Fibroblast of skin of back (primary cell): ENCODE data around the gene KCNA5. TPM values are rescaled to one million over a fixed set of nuclear protein-coding genes. Genes with fewer than 3 reads are reported as not detected.

Experiments used
- DNase-seq: peaks from one replicate; pipeline ENCODE4 v3.0.0-alpha.2; 2013
- polyA plus RNA-seq, 2 experiments: library from polyadenylated mRNA; unstranded; fragments of 120-200 nt; gene quantifications; one replicate each; pipeline ENCODE4 v1.2.1, GENCODE V29; 2013; ENCODE audit not compliant: insufficient read length in 2 of 2

Gene KCNA5
- polyA plus RNA-seq (2013, experiment 1 of 2; ENCODE audit: insufficient read length), result 0.14 TPM
- polyA plus RNA-seq (2013, experiment 2 of 2; ENCODE audit: insufficient read length), result 0.29 TPM

DNA sequence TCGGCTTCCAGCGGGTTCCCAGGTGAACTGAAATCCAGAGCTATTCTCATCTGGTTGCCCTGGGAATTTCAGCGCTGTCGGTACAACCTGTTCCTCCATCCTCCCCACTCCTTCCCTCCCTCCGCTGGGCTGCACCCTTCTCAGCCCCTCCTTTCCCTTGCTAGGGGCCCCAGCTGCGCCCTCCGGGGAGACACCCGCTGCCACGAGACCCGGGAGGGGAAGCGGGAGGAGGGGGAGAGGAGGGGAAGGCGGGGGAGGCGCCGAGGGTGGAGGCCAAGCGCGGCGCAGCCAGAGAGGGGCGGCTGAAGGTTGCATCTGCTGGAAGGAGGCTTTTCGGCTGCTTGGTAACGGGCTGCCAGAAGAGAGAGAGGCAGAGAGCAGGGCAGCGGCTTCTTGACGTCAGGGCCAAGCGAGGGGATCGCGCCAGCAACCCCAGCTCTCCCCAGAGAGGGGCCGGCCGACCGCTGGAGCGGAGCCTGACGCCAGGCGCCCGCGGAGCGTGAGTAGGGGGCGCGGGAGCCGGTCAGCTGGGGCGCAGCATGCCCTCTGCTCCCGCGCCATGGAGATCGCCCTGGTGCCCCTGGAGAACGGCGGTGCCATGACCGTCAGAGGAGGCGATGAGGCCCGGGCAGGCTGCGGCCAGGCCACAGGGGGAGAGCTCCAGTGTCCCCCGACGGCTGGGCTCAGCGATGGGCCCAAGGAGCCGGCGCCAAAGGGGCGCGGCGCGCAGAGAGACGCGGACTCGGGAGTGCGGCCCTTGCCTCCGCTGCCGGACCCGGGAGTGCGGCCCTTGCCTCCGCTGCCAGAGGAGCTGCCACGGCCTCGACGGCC lies at the start of gene KCNA5:
TSS of gene KCNA5 (plus strand) at position 291 of the 831 bp plus-strand sequence. CDS start at position 560, 269 bp downstream.
- no peak for DNase-seq

DNA sequence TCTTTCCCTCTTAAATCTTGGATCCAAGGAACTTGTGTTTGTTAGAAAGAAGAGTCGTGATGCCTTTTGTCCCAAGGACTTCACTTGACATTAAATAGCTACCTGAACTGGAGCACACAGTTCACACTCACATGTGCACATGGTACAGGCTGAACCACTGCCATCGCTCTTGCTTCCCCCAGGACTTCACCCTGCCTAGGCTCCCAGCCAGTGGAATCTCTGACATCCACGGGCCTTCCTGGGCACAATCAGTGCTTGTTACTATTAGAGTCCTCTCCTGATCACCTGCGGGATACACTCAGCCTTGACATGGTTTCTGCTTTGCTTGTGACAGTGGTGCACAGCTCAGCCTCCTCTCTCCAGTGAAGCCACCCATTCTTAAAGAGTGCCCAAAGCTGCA lies 49.1 kb upstream of the KCNA5 start:
- no peak for DNase-seq

DNA sequence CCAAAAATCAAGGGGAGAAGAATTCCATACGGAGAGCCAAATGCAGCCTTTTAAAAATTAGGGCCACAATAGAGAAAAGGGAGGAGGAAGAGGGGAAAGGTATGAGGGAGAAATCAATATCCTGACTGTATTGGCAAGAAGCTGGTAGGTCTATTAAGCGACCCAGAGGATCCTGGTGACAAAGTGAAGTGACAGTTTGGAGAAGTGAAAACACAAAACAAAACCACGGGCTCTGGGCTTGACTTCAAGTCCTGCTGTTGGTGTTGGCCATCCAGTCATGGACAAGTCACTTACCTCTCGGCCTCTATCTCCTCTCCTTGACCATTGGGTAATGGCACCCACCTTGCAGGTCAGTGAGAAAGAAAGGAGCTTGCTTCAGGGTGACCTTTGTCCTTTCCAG lies 47.0 kb upstream of the KCNA5 start:
- DNase-seq, result no peak

DNA sequence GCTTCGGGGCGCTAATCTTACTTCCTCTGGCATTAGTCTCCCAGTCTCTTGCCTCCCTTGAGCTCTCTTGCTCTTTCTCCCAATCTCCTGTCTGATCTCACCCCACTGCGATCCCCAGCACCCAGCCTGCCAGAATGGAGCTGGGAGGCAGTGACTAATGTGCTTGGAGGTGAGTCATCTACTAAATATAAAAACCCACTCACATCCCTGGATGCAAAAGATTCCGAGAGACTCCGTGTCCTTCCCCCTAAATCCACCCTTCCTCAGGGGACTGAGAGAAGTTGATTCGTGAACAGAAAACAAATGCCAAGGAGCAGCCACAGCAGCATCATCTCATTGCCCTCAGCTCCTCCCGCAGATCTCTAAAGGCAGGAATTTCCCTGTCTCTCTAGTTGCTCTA lies 45.7 kb upstream of the KCNA5 start:
- DNase-seq, result peak; percentile 99

DNA sequence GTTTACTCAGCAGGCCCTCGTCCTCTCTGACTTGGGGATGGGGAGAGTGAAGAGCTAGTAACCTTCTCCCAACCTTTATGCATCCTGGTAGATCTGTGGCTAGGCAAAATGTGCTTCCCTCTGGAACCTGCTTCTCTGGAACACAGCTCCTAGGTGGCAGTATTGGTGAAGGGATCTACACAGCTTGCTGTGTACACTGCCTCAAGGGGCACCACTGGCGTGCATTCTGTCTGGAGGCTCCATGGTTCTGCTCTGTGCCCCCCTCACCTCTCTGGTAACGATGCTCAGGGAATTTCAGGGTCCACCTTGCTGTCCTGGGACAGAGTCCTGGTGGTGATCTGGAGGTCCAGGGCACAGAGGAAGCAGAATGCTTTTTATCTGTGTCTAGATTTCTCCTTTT lies 43.5 kb upstream of the KCNA5 start:
- no peak for DNase-seq

DNA sequence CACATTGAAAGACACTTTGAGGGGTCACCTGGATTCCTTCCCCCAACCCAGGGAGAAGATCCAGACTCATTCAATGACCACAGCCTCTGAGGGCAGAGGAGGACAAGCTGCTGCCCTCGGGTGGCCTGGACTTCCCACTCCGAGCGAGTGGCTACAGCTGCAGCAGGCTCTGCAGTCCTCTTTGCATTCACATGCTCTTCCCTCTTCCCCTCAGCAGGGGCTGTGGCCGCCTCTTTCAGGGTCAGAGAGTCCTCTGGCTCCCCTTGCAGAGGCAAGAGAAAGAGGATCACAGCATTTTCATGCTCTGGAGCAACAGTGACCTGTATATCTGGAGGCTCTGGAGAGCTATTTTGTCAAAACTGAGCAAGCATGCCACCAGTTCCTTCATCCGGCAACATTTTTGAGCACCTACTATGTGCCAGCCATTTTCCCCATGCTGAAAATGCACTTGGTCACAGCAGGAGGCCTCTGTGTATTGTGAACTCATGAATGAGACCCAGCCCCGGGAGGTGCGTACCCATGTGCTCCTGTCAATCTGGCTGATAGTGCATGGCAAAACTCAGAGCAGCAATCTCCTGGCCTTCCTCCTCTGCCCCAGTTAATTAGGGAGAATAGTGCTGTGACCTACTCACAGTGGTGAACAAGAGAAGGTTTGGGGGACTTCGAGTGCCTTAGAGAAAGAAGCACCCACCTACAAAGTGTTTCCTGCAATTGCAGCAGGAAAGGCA lies 42.9 kb upstream of the KCNA5 start:
- DNase-seq, result no peak

DNA sequence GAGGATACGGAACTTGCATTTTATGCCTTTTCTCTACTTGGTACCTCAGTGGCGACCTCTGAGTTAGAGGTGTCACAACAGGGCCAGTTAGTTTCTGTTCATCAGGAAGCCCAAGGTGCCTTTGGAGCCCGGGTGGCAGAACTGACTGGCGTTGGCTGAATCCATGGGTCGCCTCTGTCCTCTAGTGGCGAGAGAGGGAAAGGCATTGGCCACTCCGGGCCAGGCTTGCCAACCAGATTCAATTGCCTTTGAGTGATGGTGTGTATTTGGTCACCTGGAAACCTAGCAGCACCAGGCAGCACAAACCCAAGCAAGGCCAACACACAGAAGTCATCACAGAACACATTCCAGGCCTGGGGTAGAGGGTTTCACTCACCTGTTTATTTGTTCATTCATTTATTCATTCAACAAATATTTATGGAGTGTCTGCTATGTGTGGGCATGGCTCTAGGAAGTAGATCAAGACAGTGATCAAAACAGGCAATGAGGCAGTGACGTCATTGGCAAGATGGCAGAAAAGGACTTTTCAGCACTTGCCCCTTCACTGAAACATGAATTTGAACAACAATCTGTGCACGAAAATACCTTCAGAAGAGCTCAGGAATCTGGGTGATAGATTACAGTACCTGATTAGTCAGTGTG lies 40.5 kb upstream of the KCNA5 start:
- peak; percentile 67 for DNase-seq

DNA sequence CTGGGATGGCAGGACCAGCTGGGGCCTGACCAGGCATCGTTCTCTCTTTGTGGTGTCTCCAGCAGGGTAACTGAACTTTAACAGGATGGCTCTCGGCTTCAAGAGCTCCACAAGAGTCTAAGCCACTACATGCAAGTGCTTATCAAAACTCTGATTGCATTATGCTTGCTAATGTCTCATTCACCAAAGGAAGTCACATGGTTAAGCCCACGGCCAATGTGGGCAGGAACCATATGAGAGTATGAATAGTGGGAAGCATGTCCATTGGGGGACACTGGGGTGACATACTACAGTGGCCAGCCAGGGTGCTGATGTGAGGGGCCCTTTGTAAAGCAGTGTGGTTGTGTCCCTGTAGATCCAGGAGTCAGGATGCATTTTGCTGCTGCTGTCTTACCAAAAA lies 35.0 kb upstream of the KCNA5 start:
- DNase-seq, result no peak

DNA sequence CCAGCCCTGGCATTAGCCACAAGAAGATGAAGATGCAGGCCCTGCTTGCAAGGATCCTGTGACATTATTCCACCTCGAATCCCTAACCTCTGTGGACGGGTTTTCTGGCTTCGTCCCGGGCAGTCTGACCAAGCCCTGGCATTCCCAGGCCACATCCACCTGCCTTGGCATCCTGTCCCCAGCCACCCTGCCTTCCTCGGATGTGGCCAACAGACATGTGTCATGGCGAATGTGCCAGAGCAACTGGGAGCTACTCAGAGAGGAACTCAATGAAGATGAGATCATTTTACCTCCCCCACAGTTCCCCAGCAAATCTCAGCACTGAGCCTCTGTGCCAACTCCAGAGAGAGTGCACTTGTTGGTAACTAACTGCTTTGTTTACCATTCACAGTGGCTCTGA lies 33.5 kb upstream of the KCNA5 start:
- DNase-seq, result no peak

DNA sequence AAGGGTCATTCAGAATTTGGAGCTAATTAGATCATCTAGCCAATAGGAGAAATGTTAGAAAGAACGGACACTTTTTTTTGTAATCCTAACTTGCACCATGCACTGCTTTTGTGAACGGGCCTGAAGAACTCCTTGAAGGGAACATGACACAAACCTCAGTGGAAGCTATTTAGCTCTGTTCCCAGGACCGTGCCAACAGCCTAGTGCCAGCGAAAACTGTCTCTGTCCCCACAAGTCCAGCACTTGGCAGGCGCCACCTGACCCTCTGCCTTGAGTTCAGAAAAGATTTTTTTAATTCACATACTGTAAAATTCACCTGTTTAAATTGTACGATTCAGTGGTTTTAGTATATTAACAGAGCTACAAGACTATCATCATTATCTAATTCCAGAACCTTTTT lies 31.3 kb upstream of the KCNA5 start:
- no peak for DNase-seq

DNA sequence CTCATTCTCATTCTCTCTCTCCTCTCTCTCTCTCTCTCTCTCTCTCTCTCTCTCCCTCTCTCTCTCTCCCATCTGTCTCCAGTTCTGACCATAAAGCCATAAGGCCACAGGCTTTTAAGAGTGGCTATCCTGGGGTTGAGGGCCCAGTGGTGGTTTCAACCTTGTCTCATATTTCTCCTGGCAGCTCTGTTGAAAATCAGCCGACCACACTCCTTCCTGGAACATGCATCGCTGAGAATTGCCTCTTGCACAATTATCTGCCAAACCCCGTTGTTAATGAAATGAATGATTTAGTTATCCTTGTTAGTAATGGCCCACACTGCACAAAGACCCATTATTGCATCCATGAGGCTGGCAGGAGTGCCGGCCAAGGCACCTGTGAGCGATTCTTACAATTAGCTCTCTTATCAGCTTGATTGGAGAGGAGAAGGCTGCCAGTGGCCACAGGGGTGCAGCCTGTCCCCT lies 30.4 kb upstream of the KCNA5 start:
- DNase-seq, result no peak

DNA sequence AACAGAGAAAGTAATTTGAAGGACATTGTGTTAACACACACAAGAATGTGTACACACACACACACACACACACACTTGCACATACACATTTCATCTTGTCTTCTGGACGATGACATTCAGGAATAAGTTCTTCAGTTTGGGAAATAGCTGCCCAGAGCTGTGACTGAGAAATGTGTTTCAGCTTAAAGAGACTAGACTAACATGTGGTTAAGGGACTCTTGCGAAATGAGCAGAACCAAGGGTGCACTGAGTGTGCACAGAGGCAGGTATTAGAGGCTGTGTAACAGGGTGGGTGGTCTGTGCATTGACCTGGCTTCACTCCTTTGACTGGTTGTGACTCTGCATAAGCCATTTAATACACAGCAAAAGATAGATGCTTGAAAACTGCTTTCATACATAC lies 29.4 kb upstream of the KCNA5 start:
- no peak for DNase-seq

DNA sequence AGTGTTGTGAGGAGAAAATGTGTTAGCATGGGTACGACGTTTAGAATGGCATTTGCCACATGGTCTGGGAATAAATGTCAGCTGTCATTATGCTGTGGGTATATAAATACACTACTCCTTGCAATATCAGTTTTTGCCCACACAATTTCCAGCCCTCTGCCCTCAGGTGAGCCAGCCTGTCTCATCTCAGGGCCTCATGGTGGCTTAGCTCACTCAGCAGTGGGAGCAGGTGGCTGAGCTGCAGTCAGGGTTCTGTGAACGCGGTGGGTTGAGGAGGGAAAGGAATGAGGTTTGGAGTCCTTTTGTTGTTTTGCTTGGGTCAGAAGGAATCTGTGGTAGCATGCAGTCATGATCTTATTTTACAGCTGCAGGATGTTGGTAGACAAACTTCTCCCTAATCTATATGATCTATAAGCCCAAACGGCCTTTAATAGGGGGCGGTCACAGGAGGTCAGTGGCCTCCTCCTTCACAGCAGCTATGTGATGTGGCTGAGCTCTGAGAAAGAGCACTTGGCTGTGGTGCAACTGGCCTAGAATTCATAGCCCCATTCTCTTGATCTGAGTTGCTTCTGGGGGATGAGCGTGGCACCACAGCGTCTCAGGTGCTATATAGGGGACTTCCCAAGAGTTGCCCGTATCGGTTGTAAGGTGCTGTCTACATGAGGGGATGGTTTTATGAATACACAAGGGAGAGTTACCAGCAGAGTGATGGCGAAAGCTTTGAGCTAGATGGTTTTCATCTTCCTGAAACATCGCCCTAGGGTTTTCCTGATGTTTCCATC lies 27.8 kb upstream of the KCNA5 start:
- no peak for DNase-seq

DNA sequence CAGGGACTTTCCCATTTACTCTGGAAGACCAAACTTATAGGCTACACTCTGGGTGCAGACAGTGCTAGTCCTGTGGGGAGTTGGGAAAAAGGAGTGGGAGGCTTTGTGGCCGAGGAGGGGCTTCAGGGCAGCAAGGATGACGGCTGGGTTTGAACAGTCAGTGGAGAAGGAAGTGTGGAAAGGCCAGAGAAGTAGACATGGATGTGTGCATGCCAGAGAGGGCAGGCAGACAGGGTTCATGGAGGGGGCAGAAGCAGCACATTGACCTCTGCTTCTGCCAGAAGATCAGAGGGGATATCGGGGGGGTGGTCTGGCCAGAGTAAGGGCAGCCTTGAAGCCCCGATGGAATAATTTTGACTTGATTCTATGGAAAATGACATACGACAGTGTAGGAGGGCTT lies 27.2 kb upstream of the KCNA5 start:
- no peak for DNase-seq

DNA sequence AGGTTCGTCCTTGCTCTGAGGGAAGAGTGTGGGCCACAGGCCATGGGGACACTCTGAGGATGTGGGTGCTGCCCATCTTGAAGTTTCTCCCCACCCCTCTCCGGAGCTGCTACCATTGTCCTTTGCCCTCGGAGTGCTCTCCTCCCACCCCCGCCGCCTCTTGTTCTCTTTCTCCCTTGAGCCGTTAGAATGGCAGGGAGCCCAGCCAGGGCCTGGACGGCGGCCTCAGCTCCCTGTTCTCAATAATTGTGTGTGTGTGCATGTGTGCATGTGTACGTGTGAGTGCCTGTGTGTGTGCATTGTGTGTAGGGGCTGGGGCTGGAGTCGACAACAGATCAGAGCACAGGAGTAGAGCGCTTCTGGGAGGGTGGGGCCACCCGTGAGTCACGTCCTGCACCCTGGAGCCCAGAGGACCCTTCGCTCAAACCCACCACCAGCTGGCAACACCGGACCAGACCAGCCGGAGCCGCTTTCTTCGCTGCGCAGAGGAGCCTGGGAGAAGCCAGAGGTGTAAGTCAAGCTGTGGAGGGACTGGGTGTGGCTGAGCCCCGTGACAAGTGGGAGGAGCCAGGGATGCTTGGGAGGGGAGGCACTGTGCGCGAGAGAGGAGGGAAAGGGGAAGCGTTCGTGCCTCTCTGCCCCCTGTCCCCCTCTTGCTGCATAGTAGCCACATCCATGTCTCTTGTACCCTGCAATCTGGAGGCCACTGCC lies 25.9 kb upstream of the KCNA5 start:
- no peak for DNase-seq

DNA sequence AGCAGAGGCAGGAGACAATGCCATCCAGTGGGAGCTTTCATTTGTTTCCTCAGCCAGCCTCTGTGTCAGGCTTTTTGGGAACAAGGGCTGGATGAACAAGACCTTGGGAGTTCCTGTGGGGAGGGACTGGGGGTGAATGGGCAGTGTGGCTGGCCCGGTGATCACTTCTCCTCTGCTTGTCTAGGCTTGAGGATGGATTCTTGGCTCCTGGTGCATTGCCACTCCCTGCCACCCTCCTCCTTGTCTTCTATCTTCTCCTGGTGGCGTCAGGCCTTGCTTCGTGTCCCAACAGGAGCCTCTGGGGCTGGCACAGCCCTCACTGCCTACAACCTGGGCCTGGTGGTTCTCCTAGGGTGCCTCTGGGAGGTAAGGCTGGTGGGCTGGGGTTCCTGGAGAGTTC lies 25.0 kb upstream of the KCNA5 start:
- no peak for DNase-seq

DNA sequence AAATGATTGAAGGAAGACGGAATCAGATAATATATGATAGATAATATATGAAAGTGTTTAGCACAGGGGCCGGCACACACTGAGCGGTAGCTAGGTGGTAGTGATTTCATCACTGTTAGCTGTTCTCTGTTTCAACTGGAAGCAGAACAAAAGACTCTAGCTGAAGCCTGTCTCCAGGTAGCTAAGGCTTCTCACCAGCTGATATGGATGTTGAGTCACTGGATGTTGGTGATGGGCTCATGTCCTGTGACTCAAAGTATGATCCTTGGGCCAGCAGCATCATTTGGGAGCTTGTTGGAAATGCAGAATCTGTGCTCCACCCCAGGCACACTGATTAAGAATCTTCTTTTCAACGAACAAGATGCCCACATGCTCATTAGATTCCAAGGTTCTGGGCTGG lies 21.7 kb upstream of the KCNA5 start:
- DNase-seq, result no peak

DNA sequence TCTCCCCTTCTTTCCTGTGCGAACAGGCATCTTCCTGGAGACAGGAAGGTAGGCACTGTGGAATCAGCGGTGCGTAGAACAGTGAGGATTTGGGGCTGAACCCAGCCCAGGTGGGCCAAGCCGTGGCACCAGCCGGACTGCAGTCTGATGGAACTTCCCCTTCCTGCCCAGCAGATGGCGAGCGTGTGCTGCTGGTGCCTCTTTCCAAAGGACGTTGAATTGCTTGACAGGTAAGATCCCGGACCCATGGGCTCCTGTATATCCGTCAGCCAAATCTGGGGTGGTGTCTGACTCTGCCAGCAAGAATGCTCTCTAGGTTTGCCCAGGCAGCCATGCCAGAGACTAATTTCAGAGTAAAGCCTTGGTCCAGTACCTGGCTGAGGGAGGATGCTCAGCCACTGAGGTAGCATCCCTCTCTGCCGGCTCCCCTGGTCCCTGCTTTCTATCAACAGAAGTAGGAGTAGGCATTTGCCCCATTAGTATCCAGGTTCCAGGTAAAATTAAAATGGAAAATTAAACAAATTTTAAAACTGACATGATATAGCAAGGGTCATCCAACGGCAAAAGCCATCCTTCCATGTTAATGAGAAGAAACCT lies 21.1 kb upstream of the KCNA5 start:
- DNase-seq, result peak; percentile 44

DNA sequence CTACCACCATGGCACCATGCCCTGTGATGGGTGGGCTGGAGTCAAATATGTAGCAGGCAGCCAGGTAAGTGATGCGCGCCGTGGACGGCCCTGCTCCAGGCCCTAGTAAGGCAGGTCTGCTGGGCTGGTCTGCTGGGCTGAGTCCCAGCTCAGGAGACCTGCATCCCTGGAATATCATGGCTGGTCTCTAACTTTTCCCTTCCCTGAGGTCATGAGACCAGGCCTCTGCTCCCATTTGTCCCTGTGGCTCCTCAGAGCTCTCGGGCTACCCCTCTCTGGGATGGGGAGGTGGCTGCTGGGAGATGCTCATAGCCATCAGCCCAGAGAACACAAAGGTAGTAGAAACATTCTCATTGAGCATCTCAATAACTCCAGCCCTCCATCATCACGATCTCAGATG lies 19.8 kb upstream of the KCNA5 start:
- no peak for DNase-seq

DNA sequence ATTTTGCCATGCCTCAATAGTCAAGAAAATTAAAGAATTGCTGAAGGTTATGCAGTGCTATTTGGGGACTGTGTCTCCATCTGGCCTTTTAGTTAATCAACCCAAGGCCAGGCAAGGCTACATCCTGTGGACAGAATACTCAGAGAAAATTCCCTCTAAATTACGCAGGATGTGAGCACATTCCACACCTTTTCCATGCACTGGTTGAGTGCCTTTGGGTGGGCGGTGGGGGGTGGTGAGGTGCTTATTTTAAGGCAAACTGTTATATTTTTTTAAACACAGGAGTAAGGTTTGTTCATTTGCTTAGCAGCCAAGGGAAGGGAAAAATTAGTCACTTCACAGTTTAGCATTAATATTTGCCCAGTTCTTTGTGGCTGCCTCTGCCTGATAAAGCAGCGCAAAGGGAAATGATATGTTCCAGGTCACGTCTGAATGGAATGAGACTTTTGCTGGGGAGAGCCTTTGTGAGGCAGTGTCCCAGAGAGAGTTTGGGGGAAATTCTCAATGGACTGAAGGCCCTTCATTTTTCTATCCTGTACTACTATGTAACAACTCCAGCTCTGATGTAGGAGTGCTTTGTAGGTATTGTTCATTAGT lies 17.2 kb upstream of the KCNA5 start:
- no peak for DNase-seq
